ENCODE measurements around the gene CA5B.
"Not testable (repeated sequence)": the region's sequence is repeated elsewhere in the genome, so short reads cannot be mapped to it uniquely, and the experiment has no call there.

CA5B gene

GRCh38 chrX:15746651-15747050 lies 8.6 kb downstream of the CA5B start:
- DNase-seq (ENCODE audit: low read depth); H3K4me3 ChIP-seq (ENCODE audit: low read depth, low read length): not testable (repeated sequence)

GRCh38 chrX:15747626-15748173 lies 9.6 kb downstream of the CA5B start:
- no peak for DNase-seq (ENCODE audit: low read depth)
- H3K4me3 ChIP-seq (ENCODE audit: low read depth, low read length), result no peak overlapping the region

- DNase-seq (ENCODE audit: low read depth), result no peak
- no peak overlapping the region for H3K4me3 ChIP-seq (ENCODE audit: low read depth, low read length)
Measured at GRCh38 chrX:15748841-15749240, 10.8 kb downstream of the CA5B start.

- no peak overlapping the region for H3K4me3 ChIP-seq (ENCODE audit: low read depth, low read length)
- no peak for DNase-seq (ENCODE audit: low read depth)
Measured at GRCh38 chrX:15749642-15750610, 11.9 kb downstream of the CA5B start.

- DNase-seq (ENCODE audit: low read depth), result no peak
- H3K4me3 ChIP-seq (ENCODE audit: low read depth, low read length), result no peak overlapping the region
Measured at GRCh38 chrX:15750611-15751154, 12.6 kb downstream of the CA5B start.

DNA sequence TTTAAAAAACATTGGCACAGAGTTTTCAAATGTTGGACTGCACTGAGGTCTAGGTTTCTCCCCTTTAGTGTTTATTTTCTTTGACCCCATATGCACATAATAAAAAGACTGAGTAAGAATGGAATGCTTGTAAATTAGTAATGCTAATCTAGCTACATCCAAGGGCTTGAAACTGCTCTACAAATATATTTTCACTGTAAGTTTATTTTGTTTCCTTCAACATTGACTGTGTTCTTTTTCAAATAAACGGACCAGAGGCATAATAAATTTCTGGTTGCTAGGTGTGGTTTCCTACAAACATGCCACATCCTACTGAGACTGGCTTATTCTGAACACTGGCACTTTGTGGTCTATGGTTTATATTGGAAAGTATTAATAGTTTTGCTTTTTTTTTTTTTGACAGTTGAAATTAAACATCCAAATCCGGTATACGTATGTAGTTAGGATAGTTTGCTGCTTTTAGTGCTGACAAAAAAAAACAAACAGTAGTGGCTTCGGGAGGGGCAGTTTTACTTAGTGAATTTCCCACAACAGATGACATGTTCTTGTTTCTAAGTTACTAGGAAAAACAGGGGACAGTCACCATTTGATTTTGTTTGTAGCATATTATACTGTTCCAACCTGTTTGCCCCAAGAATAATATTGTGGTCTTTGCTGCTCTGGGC lies 13.2 kb downstream of the CA5B start:
- no peak overlapping the region for H3K4me3 ChIP-seq (ENCODE audit: low read depth, low read length)
- DNase-seq (ENCODE audit: low read depth), result no peak

DNA sequence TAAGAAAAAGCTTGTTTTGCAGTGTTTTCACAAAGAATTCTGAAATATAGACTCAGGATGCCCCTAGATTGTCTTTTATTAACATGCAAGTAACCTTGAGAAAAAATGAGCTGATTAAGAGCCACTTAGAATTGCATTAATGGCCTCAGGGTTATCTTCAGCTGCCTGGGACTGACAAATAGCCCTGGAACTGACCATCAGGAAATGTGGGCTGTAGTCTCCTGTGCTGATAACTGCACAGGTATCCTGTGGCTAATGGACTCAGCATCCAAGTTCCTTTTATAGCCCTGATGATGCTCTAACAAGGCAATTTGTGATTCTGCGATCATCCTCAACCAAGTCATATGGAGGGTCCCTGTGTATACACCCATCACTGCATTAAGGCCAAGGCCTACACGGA lies 17.0 kb downstream of the CA5B start:
- DNase-seq (ENCODE audit: low read depth), result no peak
- no peak overlapping the region for H3K4me3 ChIP-seq (ENCODE audit: low read depth, low read length)

DNA sequence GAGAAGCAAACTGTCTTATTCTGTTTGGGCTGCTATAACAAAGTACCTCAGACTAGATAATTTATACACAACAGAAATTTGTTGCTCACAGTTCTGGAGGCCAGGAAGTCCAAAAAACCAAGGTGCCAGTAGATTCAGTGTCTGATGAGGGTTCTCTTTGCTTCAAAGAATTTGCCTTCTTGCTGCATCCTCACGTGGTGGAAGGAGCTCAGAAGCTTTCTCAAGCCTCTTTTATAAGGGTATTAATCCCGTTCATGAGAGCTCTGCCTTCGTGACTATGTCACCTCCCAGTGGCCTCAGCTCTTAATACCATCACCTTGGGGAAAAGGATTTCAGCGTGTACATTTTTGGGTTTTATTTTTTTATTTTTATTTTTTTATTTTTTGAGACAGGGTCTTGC lies 20.1 kb downstream of the CA5B start:
- H3K4me3 ChIP-seq (ENCODE audit: low read depth, low read length), result no peak overlapping the region
- no peak for DNase-seq (ENCODE audit: low read depth)

DNA sequence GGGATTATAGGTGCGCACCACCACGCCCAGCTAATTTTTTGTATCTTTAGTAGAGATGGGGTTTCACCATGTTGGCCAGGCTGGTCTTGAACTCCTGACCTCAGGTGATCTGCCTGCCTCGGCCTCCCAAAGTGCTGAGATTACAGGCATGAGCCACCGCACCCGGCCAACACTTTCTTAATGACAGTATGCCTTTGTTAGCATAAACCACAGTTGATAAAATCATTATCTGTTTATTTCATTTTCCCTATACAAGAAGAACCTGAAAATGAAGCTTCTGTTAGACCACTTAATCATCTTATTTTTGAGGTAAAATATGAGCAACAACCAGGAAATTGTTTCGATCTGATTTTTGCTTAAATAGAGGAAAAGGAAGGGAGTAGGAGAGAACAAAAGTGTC lies 21.8 kb downstream of the CA5B start:
- not testable (repeated sequence) for H3K4me3 ChIP-seq (ENCODE audit: low read depth, low read length); DNase-seq (ENCODE audit: low read depth)

- DNase-seq (ENCODE audit: low read depth), result no peak
- H3K4me3 ChIP-seq (ENCODE audit: low read depth, low read length), result no peak overlapping the region
Measured at GRCh38 chrX:15761564-15762191, 23.6 kb downstream of the CA5B start.

DNA sequence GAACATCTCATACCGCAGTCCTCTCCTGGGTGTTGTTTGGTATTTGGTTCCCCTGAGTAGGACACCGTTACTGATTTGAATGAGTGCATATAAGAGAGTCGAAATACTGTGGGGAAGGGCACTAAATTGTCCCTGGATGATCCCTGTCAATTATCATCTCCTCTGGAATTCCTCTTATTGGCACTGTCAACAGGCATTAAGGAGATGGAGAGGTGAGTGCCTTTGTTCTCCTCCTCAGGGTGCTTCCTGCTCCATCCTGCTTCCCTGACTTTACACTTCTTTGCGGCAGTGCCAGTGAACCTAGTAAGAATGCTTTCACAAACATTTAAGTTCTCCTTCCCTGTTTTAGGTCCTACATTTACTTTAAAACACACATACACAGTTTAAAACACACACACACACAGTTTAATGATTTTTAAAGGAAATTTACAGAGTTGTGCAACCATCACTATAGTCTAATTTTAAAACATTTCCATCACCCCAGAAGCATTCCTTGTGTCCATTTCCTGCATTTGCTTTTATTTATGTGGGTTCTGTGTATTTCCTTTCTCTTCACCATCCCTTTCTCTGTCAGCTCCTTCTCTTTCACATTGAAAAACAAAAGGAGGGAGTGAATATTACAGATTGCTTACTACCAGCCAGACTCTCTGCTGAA lies 31.4 kb downstream of the CA5B start:
- H3K4me3 ChIP-seq (ENCODE audit: low read depth, low read length), result no peak overlapping the region
- no peak for DNase-seq (ENCODE audit: low read depth)

DNA sequence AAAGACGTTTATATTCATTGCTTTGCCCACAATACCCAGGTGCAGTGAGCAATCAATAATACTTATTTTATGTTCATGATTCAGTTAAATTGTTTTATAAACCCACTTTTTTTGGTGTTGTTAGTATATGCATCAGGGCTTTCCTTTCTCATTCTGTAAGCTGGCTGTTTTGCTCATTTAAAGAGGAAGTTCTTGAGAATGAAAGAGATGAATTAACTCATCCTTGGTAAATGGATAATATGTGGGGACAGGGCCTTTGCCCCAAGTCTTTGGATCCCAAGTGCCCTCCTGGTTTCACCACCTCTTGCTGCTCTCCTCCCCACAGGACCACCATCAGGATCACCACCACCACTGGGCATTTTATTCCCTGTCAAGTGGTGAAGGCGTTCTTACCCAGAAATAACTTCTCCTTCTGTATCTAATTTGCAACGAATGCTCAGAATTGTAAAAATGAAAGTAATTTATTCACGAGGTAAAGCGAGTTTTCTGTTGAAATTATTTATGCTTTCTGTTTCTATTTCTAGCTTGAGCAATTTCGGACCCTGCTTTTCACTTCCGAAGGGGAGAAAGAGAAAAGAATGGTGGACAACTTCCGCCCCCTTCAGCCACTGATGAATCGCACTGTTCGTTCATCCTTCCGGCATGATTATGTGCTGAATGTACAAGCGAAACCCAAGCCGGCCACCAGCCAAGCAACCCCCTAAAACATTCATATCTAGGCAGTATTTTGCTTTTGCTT lies 44.1 kb downstream of the CA5B start:
- H3K4me3 ChIP-seq (ENCODE audit: low read depth, low read length), result no peak overlapping the region
- no peak for DNase-seq (ENCODE audit: low read depth)

DNA sequence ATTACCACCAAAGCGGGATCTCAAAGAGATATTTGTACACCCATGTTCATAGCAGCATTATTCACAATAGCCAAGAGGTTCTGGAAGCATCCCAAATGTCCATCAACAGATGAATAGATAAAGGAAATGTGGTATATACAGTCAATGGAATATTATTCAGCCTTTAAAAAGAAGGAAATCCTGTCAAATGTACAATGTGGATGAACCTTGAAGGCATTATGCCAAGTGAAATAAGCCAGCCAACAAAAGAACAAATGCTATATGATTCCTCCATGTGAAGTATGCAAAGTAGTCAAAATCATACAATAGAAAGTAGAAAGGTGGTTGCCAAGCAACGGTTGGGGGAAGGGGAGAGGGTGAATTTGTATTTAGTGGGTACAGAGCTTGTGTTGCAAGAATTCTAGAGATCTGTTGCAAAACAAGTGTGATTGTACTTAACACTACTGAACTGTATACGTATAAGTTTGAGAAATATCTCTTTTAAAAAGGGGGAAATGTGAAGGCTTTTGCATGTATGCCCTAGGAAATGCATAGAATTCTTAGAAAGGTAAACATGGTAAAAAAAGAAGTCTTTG lies 47.2 kb downstream of the CA5B start:
- no peak overlapping the region for H3K4me3 ChIP-seq (ENCODE audit: low read depth, low read length)
- DNase-seq (ENCODE audit: low read depth), result no peak

GRCh38 chrX:15786915-15787314 lies 48.8 kb downstream of the CA5B start:
- DNase-seq (ENCODE audit: low read depth), result no peak
- H3K4me3 ChIP-seq (ENCODE audit: low read depth, low read length), result no peak overlapping the region

GRCh38 chrX:15789979-15790768 lies 52.1 kb downstream of the CA5B start, which contains the start of gene ZRSR2:
Gene ZRSR2 (plus strand): TSS chrX:15790484. CDS start chrX:15790496, 12 bp downstream.
- peak; percentile 28 for DNase-seq (ENCODE audit: low read depth)
- peak within 1 kb of the TSS; percentile 68 for H3K4me3 ChIP-seq (ENCODE audit: low read depth, low read length)

DNA sequence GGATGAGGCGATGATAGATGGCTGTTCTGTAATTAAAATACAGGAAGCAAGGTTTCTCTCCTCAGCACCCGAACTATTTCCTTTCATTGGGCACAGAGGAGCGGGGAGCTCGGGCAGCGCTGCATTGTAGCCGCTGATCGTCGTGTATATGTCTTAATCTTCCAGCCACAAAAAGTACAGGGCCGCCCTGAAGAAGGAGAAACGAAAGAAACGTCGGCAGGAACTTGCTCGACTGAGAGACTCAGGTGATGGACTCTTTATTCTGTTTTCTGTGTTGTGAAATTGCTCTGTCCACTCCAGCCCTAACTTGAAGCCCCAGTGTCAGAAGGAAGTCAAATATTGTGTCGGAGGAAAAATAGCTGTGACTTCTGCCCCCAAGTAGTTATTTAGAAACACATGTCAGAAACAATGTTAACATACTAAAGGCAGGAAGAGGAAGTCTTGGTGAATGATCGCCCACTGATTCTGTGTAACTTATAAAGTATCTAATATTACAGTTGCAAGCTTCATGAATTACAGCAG lies 52.8 kb downstream of the CA5B start:
- H3K4me3 ChIP-seq (ENCODE audit: low read depth, low read length), result peak overlapping the region; percentile 68
- DNase-seq (ENCODE audit: low read depth), result no peak

DNA sequence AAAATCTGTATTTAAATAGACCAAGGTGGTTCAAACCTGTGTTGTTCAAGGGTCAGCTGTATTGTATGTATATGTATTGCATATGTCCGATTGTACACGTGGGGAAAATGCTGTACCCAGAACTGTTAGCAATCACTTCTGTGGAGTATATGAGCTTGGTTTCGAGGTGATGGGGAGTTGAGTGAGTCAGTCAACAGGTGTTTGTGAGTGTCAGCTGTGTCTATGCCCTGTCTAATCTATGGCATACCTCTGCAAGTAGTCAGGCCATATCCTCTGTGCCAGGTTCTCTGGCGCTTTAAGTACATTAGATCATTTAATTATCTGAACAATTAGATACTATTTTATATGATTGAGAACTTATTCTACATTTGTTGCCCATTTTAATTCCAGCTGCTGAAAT lies 59.6 kb downstream of the CA5B start:
- no peak overlapping the region for H3K4me3 ChIP-seq (ENCODE audit: low read depth, low read length)
- DNase-seq (ENCODE audit: low read depth), result no peak
